Kidney epithelial cell (primary cell): ENCODE results near the gene SKAP1. TPM values are rescaled to one million over a fixed set of nuclear protein-coding genes. Genes with fewer than 3 reads are reported as not detected.
"Not testable (repeated sequence)": the region's sequence is repeated elsewhere in the genome, so short reads cannot be mapped to it uniquely, and the experiment has no call there.

Source experiments
- DNase-seq: peaks from one replicate; pipeline ENCODE4 v3.0.0-alpha.2; 2010; ENCODE audit warnings: low read depth
- H3K27me3 ChIP-seq: 2 replicates; pipeline ENCODE4 v1.6.0; 2011; ENCODE audit warnings: low read length; ENCODE audit not compliant: control insufficient read depth, insufficient read depth
- H3K36me3 ChIP-seq: 2 replicates; pipeline ENCODE4 v1.5.1; 2011; ENCODE audit warnings: low read length; ENCODE audit not compliant: control insufficient read depth, insufficient read depth
- H3K4me3 ChIP-seq: 2 replicates; pipeline ENCODE4 v1.5.1; 2011; ENCODE audit warnings: low read depth, mild to moderate bottlenecking, control low read depth, low read length
- CTCF ChIP-seq: IDR thresholded peaks from 2 replicates; pipeline ENCODE4 v1.5.1; 2011; ENCODE audit warnings: mild to moderate bottlenecking, moderate library complexity, low read length, control low read depth, inconsistent platforms; ENCODE audit not compliant: insufficient read depth, poor library complexity, severe bottlenecking
- total RNA-seq: library from RNA; depleted of rRNA; stranded (reverse); fragments of >200 nt; gene quantifications from 2 replicates; pipeline ENCODE4 v1.2.3, GENCODE V29; 2015

SKAP1 gene
- total RNA-seq, 1 donor from 2014 or later = 5.6 TPM

GRCh38 chr17:48413613-48414405, 16.2 kb downstream of the SKAP1 start:
- no peak for TF ChIP-seq CTCF
- no peak for DNase-seq
- Histone ChIP-seq H3K4me3 (no peak overlapping the region), H3K36me3 (no peaks in the 10 kb centered on the region), H3K27me3 (no peaks in the 10 kb centered on the region)

DNA sequence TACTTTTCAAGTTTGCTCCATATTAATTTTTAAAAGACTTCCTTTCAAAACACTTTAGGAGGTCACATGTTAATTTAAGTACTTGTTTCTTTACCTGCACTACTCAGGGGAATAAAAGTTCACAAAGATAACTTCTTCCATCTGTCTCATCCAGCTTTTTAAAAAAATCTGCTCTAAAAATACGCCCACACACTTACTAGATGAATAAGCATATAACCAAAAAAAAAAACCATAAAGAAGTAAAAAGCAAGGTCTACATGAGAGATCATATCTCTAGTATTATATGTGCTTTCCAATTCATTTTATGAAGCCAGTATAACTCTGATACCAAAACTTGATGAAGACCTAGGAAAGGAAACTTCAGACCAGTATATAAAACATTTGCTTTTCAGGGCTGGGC, 17.2 kb downstream of the SKAP1 start:
- TF ChIP-seq CTCF = no peak
- no peak overlapping the region for H3K4me3 ChIP-seq
- no peaks in the 10 kb centered on the region for H3K36me3 ChIP-seq
- no peak for DNase-seq
- no peaks in the 10 kb centered on the region for H3K27me3 ChIP-seq

- not testable (repeated sequence) for H3K27me3 ChIP-seq, H3K4me3 ChIP-seq, DNase-seq, H3K36me3 ChIP-seq
Measured at GRCh38 chr17:48410821-48411220, 19.2 kb downstream of the SKAP1 start.

DNA sequence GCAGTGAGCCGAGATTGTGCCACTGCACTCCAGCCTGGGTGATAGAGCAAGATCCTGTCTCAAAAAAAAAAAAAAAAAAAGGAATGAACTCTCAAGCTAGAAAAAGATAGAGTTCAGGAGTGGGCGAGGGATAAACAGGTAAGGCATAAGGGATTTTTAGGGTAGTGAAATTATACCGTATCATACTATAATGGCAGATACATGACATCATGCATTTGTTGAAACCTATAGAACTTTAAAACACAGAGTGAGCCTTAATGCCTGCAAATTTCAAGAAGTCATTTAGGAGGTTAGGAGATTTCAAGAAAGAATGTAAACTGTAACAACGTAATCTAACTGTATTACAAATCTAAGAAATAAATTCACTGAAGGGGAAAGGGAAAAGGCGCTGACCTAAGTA, 20.4 kb downstream of the SKAP1 start:
- DNase-seq = no peak
- H3K4me3 ChIP-seq = no peak overlapping the region
- no peaks in the 10 kb centered on the region for H3K36me3 ChIP-seq
- no peaks in the 10 kb centered on the region for H3K27me3 ChIP-seq
- no peak for TF ChIP-seq CTCF

- H3K4me3 ChIP-seq = no peak overlapping the region
- H3K36me3 ChIP-seq = no peaks in the 10 kb centered on the region
- no peak for DNase-seq
- H3K27me3 ChIP-seq = no peaks in the 10 kb centered on the region
- no peak for TF ChIP-seq CTCF
Measured at GRCh38 chr17:48406936-48407567, 23.0 kb downstream of the SKAP1 start.

DNA sequence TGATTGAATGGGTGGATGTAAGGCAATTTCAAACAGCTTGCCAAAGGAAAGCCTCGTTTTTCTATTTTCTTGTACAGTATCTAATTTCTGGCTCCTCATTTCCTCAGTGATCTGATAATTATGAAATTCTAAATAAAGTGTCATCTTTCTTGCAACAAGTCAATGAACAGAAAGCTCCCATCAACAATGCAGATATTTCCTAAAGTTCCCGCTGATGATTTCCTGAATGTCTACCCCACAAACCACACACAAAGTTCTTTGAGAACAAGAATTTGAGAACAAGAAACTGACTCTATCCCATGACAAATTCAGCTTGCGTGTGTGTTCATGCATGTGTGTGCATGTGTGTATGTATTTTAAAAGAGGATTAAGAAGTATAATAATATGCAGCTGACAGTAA, 35.2 kb downstream of the SKAP1 start:
- no peaks in the 10 kb centered on the region for H3K36me3 ChIP-seq
- no peak for TF ChIP-seq CTCF
- no peak for DNase-seq
- no peak overlapping the region for H3K4me3 ChIP-seq
- H3K27me3 ChIP-seq = no peaks in the 10 kb centered on the region
